NCI-H2196 treated with DMSO at 0.1 percent for 48 hours (cell line): ENCODE measurements around the gene SEC14L5.
A peak's percentile ranks its signal among the peaks of the same experiment; 100 is the strongest.
"Not testable (repeated sequence)": the region's sequence is repeated elsewhere in the genome, so short reads cannot be mapped to it uniquely, and the experiment has no call there.

Experiments used
- DNase-seq: peaks from one replicate; lab custom pipeline; 2025; ENCODE audit not compliant: unreplicated experiment; lab: John Stamatoyannopoulos, UW

The SEC14L5 gene

DNA sequence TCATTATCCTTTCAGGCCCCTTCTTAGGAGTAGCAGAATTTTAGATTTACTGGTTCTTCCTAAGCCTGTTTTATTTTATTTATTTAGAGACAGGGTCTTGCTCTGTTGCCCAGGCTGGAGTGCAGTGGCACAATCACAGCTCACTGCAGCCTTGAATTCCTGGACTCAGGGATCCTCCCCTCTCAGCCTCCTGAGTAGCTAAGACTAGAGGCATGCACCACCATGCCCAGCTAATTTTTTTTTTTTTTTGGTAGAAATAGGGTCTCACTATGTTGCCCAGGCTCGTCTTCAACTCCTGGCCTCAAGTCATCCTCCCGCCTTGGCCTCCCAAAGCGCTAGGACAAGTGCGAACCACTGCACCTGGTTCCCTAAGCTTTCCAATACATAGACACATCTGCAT, 28.5 kb upstream of the SEC14L5 start:
- DNase-seq = not testable (repeated sequence)

DNA sequence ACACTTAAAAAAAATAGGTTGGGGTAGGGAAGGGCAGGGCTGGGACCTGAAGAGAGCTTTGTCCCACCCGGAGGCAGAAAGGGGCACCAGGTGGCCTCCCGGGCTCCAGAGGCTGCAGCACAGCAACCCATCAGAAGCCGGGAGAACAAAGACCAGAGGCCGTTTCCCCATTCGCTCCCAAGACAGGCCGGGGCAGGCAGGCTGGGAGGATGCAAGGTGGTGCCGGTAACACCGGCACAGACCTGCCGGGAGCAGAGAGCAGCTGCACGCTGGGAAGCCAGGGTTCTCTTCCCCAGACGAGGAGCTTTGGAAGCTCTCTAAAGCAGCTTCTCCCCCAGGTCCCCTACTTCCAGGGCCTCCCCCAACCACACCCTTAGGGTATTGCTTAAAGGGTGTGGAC, 26.7 kb upstream of the SEC14L5 start:
- DNase-seq = no peak

DNA sequence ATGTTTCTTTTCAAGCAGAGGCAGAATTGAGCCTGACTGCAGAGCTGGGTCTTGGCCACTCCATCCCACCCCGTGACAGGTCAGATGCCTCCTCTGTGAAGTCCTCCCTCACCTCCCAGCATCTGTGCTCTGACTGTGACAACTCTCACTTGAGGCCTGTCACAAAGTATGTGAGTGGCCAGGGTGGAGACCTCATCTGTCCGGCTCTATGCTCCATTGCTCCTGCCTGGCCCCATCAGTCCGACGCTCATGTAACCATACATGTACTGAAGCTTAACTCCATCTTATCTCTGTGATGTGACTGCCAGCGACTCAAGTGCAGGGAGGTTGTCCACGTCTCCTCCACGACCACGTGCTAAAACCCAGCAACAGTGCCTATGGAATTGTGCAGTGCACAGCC, 24.7 kb upstream of the SEC14L5 start:
- DNase-seq = no peak

DNA sequence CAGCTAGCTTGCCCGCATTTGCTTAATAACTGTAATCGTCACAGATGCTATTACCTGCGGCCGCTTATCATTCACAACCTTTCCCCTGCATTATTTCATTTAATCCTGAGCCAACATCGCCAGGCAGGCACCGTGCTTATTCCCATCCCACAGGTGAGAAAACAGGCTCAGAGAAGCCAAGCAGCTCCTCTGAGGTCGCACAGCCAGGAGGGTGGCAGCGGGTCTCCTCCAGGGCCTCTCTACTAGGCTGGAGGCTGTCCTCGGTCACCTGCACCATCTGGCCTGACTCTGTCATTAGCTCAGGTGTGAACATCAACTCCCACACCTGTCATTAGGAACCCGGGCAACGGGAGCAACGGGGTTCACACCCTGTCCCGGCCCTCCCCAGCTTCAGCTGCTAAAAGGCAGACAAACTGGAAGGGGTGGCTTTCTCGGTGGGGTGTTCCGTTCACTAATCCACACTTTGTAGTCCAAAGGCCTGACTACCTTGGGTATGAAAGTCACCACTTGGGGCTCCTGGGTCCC, 24.2 kb upstream of the SEC14L5 start:
- DNase-seq = no peak

DNA sequence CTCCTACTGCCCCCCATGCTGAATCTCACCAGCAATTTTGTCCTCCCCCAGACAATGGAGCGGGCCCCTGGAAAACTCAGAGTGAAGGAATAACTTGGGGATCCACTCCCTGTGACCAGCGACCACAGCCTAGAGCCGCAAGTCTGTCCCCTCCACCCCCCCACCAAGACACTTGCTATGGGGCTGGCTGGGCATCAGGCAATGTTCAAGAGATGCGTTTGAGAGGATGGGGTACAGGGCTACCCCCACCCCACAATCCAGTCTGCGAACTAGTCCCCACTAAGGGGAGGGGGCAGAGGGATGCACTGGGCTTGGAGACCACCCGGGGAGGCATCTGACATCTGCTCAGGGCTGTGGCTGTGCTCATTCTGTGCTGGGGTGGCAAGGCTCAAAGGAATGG, 23.5 kb upstream of the SEC14L5 start:
- DNase-seq = no peak

DNA sequence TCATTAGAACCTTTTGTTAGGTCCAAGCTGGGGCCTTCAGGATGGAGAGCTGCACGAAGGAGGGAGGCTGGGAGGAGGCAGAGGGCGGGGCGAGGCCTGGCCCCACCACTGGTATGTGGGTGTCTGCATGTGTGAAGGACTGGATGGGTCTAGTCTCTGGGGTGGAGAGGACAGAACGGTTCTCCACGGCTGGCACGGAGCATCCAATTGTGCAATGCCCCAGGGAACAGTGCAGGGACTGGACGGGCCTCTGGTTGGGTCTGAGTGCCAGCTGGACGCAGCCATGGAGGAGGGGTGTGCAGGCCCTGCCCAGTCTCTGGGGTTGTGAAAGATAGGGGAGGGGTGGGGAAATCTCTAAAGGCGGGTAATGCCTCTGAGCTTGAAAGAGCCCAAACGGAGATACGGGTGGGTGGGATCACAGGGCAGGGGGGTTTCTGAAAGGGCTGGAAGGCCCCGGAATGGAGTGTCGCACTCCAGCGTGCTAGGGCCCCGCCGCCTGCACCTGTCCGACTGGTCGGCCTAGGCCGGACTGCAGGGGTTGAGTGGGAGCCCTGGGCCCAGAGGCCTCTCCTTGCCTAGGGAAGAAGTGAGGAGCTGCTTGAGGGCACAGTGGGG, 22.8 kb upstream of the SEC14L5 start:
- no peak for DNase-seq

DNA sequence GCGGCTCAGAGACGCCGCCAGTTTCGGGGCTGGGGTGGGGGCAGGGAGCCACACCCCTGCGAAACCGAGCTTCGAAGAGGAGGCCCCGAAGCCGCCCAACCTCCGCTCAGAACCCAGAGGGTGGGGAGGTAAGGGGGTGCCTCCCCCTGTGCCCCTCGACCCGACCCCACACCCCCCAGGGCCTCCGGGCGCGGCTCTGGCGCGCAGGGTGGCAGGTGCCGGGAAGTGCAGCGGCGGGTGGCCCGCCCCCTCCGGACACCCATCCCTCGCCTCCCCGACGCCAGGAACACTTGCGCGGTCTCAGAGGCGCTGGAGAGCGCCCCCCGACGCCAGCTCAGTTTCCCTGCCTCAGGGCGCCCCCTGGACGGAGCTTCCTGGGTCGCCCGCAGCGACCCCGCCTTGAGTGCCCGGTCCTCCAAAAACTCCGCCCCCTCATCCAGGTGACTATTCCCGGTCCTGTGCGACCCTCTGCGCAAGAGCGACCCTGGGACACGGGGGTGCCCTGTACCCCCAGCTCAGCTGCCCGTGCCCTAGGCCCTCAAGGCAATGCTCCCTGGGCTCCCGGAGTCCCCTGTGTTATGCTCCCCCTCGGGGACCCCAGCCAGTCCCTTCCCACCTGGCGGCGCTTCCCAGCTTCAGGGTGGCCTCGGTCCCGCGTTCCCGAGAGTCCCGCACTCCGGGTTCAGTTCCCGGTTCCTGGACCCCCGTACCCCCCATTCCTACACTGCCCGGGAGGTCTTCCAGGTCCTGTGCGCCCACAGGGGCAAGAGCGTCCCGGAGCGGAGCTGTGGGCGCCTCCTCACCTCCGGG, 21.7 kb upstream of the SEC14L5 start:
- DNase-seq = peak; percentile 55

DNA sequence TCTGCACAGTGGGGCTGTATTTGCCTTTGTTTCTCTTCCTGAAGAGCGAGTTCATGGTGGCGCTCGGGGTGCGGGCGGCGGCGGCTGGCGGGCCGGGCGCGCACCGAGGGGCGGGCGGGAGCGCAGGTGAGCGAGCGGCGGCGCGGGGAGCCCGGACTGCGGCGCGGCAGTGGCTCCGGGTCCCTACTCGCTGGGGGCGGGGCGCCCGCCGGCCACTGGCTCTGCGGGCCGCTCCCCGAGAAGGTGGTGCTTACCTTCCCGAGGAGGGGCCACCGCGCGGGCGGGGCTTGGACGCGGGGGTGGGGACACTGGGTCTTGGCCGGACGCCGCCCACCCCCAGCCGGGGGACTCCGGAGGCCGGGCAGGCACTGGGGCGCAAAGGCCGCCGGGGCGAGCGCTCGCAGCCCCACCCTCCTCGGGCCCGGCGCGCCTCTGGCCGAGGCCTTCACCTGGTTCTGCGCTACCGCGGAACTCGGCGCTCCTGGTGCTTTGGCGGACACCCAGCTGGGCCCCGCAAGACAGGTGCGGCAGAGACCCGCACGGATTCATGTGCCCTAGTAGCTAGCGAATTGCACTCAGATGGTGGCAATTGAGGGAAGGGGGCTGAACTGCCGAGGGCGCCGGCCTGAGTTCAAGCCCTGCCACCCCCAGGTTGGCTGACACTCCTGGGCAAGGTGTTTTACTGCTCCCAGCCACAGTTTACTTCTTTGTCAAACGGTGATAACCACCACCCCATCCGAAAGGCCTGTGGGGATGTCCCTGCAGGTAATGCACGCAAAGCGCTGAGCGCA, 20.9 kb upstream of the SEC14L5 start, which contains the start of gene PPL:
Gene PPL, minus strand, starts transcription at position 158 of the 791 bp plus-strand sequence. Its CDS starts 103 bp downstream, at position 55.
- DNase-seq = peak; percentile 92

DNA sequence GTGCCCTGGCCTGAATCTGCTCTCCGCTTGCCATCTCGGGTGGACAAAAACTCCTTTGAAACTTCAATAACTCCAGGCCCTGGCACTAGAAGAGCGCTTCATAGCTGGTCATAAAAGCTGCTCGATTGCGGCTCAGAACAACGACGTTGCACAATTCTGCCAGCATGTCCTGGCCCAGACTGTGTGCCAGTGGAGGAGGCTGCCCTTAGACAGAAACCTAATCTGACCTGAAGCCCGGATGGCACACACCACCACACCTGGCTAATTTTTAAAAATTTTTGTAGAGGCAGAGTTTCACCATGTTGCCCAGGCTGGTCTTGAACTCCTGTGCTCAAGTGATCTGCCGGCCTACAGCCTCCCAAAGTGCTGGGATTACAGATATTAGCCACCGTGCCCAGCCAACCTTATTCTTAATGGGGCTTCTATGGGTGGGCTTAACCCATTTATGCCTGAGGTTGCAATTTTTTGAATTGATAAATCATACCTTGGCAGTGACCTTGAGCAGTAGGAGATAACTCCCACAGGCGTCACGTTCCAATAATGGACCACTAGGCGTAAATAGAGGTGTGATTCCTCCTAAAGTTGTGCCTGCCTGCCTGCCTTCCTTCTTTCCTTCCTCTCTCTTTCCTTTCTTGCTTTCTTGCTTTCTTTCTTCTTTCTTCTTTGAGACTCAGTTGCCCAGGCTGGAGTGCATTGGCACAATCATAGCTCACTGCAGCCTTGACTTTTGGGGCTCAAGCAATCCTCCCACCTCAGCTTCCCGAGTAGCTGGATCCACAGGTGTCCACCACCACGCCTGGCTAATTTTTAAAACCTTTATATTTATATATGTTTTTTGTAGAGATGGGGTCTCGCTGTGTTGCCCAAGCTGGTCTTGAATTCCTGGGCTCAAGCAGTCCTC, 20.1 kb upstream of the SEC14L5 start:
- DNase-seq = peak; percentile 23

DNA sequence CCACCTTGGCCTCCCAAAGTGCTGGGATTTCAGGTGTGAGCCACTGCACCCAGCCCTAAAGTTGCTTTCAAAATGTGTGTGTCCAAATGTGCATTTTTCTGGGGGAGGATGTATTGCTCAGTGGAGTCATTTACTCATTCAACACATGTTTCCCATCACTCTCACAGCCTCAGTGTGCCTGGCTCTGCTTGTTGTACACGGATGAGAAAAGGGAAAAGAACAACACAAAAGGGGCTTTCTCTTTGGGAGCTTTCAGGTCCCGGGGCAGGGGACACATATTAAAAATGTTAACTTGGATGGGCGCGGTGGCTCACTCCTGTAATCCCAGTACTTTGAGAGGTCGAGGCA, 19.5 kb upstream of the SEC14L5 start:
- no peak for DNase-seq

DNA sequence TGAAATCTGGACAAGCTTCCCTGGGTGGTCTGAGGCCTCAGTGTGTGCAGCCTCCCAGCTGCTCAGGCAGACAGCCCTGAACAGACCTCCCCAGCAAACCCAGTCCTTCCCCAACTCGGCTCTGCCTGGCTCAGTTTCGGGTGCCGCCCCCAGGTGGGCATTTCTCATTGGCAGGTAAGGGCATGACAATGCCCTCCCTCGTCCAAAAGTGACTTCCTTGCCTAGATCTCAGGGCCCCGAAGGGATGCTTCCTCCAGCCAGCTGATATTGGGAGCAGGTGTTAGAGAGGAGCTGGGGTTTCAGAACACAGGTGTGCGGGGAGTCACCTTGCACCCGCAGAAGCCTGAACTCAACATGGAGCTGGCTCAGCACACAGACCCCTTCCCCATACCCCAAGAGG, 17.4 kb upstream of the SEC14L5 start:
- DNase-seq = no peak

DNA sequence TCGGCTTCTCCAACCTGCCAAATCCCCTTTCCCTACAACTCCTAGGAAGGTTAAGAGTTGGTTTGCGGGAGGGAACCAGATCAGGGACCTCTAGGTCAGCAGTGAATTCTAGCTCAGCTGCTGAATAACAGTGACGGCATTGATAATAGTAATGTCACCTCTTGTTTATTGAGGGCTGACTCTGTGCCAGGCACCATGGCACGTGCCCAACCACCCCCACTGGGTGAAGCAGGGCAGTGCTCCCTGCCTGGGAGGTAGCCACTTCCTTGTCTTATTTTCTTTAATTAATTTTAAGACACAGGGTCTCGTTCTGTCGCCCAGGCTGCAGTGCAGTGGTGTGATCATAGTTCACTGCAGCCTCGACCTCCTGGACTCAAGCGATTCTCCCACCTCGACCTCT, 15.6 kb upstream of the SEC14L5 start:
- no peak for DNase-seq

DNA sequence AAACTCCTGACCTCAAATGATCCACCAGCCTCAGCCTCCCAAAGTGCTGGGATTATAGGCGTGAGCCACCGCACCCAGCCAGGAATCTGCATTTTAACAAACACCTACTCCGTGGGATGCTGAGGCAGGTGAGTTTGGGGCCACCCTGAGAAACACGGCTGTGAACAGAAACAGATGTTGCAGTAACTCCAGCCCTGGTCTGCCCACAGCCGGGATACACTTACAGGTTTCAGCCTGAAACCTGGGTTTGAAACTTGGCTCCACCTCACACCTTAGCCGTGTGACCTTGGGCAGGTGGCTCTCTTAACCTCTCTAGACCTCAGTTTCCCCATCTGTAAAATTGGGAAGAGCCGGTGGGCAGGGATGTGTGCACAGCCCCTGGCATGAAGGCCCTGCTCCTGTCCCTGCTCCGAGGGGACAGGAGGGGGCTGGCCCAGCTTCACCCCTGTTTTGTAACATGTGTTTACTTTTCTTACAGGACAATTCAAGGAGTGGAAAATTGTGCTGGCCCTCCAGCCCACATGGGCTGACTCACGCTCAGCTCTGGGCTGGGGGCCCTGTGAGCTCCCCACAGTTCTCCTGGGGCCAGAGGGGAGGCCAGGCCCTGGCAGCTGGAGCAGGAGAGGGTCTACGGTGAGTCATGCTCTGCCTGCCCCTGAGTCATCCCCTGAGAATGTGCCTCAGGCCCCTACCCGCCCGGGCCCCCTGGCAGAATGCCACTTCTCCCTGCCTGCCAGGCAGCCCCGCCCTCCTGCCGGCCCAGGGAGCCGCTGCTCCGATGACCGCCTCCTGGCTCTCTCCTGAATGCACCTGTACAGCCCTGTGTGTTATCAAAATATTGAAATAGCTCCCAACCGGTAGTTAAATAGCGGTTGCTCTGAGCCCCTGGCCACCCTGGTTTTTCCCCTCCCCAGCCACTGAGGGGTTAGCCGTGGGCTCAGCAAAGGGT, 13.5 kb upstream of the SEC14L5 start:
- DNase-seq = peak; percentile 93

DNA sequence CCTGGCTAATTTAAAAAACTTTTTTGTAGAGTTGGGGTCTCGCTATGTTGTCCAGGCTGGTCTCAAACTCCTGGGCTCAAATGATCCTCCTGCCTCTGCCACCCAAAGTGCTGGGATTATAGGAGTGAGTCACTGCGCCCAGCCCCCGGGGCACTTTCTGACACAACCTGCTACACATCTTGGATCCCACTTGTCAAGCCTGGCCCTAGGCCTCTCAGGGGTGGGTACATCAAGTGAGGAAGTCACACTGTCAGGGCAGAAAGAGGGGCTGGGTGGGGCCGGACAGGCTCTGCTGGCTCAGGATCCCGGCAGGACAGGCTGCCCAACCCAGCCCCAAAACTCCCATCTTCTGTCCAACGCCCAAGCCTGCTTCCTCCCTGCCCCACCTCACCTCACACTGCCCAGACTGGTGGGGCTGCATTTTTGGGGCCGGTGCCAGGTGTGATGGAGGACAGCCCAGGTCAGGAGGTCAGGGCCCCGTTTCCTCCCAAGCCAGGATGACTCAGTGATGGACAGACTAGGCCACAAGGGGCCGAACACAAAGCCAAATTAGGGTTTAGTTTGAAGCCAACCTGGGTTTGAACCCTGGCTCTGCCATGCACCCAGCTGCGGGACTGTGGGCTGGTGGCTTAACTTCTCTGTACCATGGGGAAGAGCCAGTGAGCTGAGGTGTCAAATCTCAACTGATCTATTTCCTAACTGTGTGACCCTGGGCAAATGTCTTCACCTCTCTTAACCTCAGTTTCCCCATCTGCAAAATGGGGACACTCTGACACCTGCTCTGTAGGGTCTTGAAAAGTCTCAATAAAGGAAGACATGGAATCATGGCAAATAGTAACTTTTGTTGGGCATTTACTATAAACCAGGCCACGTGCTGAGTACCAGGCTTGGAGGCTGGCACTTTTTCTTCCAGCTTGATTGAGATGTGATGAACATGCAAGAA, 12.3 kb upstream of the SEC14L5 start:
- no peak for DNase-seq

DNA sequence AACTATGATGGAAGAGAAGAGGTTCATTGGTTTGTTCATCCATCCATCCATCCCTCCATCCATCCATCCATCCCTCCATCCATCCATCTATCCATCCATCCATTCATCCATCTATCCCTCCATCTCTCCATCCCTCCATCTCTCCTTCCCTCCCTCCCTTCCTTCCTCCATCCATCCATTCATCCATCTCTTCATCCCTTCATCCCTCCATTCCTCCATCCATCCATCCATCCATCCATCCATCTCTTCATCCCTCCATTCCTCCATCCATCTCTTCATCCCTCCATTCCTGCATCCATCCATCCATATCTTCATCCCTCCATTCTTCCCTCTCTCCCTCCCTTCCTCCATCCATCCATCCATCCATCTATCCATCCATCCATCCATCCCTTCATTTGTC, 11.2 kb upstream of the SEC14L5 start:
- DNase-seq = no peak

DNA sequence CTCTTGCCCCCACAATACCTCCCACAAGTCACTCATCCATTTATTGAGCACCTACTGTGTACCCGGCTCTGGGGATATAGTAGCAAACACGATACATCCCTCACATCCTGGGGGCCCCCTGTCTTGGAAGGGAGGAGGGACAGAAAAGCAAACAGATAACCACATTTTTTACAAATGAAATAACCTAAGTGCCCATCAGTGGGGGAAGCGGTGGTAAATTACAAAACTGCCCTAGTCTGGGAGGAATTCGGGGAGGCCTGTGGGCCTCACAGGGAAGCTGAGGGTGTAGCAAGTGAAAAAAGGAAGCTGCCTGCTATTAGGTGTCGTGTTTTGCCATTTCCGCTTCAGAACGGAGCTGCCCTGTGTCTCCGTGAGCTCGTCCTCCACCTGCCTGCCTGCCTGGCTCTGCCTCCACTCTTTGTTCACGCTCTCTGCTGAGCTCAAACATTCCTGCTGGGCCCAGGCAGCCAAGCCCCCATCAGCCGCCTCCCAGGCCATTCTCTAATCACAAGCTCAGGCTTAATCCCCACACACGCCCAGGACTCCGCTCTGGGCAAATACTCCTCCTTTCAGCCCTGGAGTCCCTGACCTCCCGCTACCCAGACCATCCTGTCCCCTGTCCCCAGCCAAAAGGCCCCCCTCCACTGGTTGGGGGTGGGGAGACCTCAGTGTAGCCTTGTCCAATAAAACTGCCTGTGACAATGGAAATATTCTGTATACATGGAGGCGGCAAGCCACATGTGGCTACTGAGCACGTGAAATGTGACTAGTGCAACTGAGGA, 10.2 kb upstream of the SEC14L5 start:
- DNase-seq = peak; percentile 19

DNA sequence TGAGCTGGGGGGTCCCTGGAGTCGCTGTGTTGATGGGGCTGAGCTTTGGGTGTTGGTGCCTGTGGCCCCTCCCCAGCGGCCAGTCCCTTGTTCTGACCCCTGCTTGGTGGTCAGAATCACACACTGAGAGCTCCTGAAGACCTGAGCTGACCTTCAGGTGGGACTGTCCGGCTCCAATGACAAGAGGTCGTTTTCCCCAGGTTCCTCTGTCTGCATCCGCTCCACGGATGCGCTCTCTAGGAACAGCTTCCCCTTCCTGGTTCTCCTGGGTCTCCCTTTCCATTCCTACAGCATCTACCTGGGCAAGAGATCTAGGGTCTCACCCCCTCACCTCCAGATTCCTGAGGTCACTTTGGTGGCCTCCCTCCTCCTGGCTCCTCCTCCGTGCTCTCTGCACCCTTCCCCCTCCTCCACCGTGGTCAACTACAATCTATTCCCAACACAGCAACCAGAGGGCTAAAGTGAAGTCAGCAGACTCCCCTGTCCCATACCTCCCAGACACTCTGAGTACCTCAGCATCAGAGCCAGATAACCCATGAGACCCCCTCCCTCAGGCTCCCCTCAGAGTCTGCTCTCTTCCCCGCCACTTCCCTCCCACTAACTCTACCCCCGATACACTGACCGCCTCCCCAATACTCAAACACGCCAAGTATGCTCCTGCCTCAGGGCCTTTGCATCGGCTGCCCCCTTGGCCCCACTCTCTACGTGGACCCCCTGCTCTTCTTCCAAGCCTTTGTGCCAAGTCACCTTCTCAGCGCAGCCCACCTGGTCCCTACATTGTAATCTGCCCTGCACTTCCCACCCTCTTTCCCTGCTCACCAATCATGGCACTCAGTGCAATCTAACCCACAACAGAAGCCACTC, 9.0 kb upstream of the SEC14L5 start:
- no peak for DNase-seq
